SHP77 (cell line): Measurements from ENCODE around the gene ARHGAP8.
"Not testable (repeated sequence)": the region's sequence is repeated elsewhere in the genome, so short reads cannot be mapped to it uniquely, and the experiment has no call there.

Experiments used
- DNase-seq, 2 experiments: peaks; one replicate each; lab custom pipeline; 2025; lab: John Stamatoyannopoulos, UW

Gene ARHGAP8

DNA sequence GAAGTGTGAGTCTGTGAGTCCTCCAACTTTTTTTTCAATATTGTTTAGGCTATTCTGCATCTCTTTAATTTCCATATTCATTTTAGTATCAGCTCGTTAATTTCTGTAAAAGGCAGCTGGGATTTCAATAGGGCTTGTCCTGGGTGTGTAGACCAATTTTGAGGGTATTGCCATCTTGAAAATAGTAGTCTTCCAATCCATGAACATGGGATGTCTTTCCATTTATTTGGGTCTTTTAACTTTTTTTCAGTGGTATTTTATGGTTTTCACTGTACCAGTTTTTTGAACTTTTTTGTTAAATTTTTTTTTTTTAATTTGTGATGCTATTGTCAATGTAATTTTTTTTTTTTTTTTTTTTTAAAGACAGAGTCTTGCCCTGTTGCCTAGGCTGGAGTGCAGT, 79.5 kb downstream of the ARHGAP8 start:
- no peak for DNase-seq

DNA sequence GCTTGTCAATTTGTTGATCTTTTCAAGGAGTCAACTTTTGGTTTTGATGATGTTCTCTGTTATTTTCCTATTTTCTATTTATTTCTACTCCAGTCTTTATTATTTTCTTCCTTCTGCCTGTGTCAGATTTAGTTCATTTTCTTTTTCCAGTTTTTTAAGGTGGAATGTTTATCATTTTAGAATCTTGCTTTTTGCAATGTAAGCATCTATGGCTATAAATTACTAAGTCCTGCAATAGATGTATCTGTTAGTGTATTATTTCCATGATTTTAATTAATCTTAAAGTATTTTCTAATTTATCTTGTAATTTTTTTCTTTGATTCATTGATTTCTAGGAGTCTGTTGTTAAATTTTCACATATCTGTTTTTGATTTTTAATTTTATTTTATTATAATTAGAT, 81.7 kb downstream of the ARHGAP8 start:
- DNase-seq, result no peak

DNA sequence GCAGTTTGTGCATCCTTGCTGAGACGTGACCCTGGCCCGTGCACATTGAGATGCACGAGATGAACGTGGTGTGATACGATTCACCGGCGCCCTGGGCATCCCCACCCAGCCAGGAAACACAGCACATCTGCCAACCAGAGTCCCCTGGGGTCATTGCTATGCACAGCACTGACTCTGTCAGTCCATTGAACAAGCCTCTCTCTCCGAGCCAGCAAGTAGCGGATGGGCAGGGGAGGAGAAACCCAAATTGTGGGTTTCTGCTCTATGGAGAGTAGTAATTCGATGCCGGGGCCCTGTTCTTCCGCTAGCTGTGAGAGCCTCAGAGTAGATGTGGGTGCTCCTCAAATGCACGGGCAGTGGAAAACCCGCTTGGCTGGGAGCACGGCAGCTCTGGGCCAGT, 85.1 kb downstream of the ARHGAP8 start:
- no peak for DNase-seq

DNA sequence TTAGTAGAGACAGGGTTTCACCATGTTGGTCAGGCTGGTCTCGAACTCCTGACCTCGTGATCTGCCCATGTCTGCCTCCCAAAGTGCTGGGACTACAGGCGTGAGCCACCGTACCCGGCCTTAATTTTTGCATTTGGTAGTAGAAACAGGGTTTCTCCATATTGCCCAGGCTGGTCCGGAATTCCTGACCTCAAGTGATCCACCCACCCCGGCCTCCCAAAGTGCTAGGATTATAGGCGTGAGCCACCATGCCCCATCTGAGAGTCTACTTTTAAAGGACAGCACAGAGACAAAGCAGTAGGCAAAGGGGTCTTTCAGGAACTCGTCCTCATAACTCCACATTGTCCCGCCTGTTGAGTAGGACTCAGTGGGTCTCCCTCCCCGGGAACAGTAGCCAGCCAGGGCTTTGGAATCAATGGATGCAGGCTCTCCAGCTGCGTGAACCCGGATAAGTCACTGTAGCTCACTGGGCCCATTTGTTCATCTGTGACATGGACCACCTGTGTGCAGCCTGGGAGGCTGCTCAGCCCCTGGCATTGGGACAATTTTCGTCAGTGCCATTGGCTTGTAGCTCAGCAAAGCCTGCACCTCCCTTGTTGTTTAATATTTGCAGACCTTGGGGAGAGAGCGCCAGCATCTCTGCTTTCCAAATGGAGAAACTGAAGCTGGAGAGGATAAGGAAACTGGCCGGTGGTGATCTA, 86.1 kb downstream of the ARHGAP8 start:
- no peak for DNase-seq

DNA sequence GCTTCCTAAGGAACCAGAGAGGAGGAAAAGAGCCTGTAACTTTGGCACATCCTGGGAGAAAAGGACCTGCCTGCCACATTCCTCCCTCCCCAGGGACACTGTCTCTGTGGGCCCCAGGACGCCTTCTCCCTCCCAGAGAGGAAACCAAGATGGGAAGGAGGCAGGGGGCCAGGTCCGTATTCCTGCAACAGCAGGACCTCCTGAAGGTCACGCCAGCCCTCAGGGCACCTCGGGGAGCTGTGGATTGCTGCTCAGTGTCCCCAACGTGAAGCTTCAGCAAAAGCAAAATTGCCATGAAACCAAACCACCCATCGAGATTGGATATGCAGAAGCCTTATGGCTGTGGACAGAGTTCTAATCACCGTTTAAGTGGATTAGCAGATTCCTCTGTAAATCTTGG, 86.7 kb downstream of the ARHGAP8 start:
- no peak for DNase-seq

DNA sequence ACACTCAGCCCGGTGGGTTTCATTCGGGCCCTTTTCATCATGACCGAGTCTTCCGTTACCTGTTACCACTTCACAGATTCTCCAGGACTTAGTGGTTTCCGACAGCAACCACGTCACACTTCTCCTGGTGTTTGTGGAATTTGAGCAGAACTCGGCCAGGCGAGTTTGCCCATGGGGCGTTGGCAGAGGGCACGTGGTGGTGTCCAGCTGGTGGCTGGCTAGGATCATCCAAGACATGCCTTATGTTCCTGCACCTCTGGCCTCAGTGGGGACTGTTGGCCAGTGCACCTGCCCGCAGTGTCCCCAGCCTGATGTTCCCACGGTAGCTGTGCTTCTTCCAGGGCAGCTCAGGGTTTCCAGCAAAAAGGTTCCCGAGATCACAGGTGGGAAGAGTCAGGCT, 87.3 kb downstream of the ARHGAP8 start:
- no peak for DNase-seq

DNA sequence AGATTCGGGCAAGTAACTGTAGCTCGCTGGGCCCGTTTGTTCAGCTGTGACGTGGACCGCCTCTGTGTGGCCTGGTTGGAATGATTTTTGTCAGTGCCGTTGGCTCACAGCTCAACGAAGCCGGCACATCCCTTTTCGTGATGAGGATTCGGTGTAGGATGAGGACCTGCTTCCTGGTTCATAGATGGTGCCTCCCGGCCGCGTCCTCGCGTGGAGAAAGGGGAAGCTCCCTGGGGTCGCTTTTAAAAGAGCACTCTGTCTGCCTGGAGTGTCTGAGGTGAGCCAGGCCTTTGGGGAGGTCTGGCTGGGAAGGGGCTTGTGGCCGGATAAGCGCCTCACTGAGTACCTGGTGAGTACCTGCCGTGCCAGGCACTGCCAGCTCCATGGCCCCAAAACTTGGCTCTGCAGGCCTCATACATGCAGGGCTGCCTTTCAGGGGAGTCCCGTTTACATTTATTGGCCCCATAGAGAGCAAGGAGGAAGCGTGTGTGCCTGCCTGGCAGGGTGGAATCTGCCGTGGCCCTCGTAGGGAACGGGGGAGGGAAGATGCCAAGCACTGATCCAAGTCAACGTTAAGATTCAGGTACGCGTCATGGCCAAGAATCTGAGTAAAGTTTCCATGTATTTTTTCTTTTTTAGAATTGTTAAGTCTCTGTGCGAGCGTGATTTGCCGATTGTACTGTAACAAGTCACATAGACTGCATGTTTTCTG, 88.4 kb downstream of the ARHGAP8 start:
- no peak for DNase-seq

DNA sequence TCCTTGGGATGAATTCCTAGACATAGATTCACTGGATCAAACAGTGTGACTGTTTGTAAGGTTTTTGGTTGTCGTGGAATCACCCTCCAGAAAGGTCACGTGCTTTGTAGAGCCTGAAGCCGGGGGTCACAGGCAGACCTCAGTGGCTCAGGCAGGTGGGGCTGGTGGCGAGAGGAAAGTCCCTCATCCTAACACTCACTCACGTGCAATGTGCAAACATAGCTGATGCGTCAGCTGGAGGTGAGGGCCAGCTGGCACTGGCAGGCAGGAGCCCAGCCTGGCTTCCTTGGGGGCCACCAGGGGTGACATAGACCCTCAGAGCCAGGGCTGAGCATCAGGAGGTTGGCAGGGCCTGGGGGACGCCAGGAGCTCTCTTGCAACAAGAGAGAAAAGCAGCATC, 90.0 kb downstream of the ARHGAP8 start:
- DNase-seq, result peak; percentile 12 to 73

DNA sequence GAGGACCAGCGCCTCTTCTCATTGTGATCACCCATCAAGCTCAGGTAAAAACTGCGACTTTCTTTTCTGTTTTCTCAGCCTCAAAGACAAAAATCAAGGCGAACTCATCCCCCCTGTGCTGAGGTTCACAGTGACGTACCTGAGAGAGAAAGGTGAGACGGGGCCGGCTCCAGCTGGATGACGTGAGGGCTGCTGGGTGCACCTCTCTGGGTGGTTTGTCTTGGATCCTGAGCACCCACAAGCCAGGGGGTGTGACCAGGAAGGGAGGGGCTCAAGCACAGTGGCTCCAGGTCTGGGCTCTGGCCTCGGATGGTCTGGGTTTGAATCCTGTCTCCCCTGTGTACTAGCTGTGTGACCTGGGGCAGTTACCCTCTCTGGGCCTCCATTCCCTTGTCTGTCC, 92.8 kb downstream of the ARHGAP8 start:
- no peak for DNase-seq

DNA sequence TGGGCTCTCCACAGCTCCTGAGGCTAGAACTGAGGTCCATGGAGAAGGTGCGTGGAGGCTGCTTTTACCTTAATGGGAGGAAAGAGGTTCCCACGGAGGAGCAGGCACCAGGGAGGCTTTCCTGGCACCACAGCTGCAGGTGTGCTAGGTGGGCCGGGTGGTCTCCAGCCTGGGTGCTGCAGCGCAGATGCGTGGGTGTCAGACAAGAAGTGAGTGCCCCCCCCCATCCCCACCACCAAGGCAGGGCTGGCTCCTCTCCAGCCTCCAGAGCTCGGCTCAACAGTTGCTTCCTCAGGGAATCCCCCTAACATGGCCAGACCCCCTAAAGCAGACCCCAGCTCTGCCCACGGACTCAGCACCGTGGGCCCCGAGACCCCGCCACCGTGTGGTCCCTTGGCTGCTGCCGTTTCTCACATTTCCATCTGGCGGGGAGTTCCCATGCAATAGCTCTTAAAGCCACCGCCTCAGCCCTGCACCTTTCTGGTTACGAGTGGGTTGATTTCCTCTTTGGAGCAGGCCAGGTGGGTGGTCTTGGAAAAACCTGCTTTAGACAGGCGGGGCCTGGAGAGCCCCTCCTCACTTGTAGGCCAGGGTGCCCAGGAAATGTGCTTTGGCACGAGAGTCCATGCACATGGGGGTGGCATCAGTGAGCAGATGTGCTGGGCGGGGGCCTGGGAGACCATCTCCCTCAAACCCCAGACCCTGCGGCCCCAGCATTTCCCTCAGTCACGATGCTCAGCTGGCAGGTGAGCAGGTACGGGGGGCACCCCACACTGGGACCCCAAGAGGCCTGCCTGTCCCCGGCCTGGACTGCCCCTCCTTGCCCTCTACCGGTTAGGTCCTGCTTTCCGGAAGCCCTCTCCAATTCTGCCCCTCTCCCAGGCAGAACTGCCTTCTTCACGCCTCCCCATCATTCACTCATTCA, 93.7 kb downstream of the ARHGAP8 start:
- DNase-seq, result no peak

DNA sequence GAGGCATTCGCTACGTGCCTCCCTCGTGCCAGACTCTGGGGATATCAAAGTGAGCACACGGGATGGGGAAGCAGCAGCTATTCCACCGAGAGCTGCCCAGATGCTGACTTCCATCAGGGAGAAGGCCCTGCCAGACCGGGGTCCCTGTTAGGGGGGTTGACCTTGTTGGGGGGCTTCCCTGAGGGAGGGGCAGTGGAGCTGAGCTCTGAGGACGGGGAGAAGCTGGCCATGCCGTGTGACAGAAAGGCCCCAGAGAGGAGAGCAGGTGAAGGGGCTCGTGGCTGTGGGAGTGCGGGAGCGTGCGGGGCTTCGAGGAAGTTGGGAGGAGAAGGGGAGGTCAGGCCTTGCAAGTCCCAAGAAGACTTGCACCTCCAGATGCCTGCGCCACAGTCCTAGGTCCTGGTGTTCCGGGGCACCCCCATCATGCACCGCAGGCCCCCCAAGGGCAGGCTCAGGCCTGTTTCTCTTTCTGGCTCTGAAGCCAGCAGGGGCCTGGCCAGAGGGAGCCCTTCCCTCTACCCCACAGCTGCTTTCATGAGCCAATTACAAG, 94.4 kb downstream of the ARHGAP8 start:
- no peak for DNase-seq

DNA sequence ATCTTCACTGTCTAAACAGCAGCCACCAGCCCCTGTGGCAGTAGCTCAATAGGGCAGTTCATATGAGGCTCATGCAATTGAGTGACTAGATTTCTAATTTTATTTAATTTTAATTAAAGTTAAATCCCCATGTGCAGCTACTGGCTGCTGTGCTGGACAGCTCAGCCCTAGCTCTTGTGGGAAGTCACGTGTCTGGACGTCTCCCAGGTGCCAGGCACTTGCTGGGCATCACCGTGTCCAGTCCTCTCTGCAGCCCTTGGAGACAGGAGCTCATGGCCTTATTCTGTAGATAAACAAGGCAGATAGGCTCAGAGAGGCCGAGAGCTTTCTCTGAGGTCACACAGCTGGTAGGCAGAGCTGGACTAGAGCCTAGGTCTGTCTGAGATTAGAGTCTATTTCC, 95.0 kb downstream of the ARHGAP8 start:
- no peak for DNase-seq

DNA sequence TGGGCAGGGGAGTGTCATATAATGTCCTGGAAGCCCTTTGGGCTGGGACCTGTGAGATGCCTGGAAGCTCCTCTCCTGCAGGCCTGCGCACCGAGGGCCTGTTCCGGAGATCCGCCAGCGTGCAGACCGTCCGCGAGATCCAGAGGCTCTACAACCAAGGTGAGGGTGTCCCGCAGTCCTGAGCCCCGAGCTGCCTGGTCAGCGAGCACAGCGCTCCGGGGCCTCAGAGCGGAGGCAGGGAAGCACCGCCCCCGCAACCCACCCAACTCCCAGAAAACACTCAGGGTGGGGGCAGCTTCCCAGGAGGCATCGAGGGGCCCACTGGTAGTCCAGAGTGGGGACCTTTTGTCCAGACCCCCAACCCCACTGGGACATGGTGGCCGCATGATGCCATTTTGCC, 95.5 kb downstream of the ARHGAP8 start:
- DNase-seq, result no peak

DNA sequence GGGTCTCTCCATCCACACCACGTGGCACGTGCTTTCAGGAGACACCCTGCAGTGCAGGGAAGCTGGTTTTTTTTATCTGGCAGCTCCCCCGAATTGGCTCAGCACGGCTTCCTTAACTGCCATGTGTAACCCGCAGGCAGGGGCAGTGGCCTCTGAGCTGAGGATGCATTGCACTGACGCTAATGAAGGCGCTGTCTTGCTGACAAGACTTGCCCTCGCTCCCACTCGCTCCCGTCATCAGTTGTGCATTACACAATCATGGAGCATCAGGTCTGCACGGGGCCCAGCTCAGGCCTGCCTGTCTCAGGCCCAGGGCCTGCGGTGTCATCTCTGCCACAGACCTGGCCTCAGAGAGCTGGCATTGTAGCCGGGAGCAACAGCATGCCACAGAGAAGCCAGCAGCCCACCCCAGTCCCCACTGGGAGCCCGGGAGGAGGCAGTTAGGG, 95.9 kb downstream of the ARHGAP8 start:
- no peak for DNase-seq

DNA sequence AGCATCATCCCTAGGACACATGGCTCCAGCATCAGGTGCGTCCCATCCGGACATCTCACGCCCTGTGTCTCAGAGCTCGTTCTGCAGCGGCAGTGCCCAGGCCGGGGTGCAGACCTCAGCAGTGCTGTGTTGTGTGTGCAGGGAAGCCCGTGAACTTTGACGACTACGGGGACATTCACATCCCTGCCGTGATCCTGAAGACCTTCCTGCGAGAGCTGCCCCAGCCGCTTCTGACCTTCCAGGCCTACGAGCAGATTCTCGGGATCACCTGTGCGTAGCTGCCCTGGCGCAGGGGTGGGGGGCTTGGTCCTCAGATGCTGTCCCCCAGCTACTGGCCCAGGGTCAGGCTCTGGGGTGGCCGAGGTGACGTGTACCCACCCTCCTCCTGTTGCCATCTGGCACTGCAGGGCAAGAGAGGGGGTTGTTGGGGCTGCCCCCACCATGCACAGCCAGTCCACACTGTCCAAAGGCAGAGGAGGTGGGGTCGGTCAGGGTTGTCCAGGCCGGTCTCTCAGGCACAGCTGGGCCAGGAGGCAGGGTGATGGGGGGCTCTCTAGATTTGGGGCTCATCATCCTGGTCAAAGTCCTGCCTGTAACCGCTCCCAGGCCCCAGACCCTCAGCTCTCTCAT, 96.5 kb downstream of the ARHGAP8 start:
- DNase-seq, result no peak

DNA sequence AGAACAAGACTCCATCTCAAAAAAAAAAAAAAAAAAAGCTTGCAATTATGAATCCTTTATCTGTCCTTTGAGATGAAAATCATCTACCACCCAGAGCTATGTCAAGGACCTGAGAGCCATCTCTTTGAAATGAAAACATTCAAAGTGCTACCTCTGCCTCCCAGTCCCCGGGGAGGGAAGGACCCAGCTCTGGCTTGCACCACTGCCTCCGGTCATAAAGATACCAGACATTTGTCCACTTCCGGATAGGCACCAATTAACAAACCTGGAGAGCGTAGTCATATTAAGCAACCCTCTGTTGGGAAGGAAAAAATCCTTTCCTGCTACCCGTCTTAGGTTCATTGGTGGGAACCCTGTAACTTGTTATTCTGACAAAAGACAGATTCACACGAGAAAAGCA, 98.6 kb downstream of the ARHGAP8 start:
- DNase-seq, result no peak

DNA sequence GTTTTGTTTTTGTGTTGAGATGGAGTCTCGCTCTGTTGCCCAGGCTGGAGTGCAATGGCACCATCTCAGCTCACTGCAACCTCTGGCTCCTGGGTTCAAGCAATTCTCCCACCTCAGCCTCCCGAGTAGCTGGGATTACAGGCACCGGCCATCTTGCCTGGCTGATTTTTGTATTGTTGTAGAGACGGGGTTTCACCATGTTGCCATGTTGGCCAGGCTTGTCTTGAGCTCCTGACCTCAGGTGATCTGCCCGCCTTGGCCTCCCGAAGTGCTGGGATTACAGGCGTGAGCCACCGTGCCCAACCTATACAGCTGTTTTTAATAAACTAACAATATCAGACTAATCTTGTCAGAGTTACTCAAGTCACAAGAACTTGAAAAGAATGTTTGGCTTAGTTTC, 102.3 kb downstream of the ARHGAP8 start:
- not testable (repeated sequence) for DNase-seq

DNA sequence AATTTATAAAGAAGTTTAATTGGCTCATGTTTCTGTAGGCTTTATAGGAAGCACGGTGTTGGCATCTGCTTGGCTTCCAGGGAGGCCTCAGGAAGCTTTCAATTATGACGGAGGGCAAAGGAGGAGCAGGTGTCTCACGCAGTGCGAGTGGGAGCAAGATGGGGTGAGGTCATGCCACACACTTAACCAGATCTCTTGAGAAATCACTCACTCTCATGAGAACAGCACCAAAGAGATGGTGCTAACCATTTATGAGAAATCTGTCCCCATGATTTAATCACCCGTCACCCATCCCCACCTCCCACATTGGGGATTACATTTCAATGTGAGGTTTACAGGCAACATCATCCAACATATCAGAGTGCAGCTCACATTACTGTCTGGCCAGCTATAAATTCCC, 103.5 kb downstream of the ARHGAP8 start:
- DNase-seq, result no peak

DNA sequence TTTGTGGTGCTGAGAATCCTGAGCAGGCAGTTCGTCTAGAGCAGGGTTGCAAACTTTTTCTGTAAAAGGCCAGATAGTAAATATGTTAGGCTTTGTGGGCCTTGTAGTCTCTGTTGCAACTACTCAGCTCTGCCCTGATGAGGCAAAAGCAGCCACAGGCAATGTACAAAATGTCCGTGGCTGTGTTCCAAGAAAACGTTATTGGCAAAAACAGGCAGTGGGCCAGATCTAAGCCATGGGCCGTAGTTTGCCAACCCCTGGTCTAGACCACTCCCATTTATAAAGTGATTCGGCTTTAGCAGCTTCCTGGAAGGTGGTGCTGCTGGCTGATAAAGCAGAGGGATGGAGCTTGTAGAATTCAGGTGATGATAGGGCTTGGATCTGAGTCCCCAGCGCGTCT, 106.4 kb downstream of the ARHGAP8 start:
- DNase-seq, result not testable (repeated sequence)

DNA sequence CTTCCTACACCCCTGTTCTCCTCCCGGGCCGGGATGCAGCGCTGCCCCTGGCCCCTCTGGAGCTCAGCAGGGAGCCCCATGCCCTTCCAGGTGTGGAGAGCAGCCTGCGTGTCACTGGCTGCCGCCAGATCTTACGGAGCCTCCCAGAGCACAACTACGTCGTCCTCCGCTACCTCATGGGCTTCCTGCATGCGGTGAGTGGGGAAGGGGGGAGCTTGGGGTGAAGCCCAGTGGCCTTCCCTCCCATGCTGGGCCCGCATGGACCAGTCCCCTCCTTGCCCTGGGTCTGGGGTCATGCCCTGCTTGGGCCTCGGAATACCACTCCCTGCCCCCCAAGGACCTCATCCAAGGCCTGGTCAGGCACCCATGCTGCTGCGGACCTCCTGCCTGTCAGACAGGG, 107.3 kb downstream of the ARHGAP8 start:
- DNase-seq, result no peak

DNA sequence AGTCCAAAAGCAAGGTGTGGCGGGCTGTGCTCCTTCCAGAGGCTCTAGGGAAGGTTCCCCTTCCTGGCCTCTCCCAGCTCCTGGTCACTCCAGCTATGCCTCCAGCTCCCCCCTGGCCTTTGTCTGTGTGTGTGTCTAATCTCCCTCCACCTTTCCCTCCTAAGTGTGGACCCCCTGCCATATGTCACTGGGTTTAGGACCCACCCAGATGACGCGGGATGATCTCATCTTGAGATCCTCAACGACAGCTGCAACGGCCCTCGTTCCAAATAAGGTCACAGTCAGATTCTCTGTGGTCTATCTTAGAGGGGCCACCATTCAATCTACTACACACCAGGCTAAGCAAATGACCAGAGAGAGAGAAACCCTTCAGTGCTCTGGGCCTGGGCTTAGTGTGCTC, 107.9 kb downstream of the ARHGAP8 start:
- DNase-seq, result no peak

DNA sequence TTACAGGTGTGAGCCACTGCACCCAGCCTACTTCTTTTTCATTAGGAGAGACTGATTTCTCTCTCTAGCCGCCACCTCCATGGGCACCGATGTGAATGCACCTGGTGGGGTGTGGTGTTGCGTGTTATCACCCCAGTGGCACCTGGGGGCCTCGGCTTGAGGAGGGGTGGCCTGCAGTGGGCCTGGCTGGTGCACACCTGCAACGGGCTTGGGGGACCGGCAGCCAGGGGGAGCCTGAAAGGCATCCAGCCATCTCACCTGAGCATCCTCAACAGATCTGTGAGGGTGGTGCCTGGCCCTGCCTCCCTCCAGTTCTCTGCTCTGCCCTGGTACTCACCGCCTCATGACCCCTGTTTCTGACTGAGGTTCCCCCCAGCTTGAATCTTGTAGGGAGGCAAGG, 108.9 kb downstream of the ARHGAP8 start:
- no peak for DNase-seq
